Tibial nerve (tissue), 4 donors: ENCODE data around the gene TRPV2. TPM values are rescaled to one million over a fixed set of nuclear protein-coding genes. Genes with fewer than 3 reads are reported as not detected.
"Not testable (repeated sequence)": the region's sequence is repeated elsewhere in the genome, so short reads cannot be mapped to it uniquely, and the experiment has no call there.

Source experiments
- DNase-seq, 2 donors: peaks; one replicate each; pipeline ENCODE4 v3.0.0-alpha.2; 2019; ENCODE audit warnings: low spot score in 2 of 2
- H3K27ac ChIP-seq, 4 donors: fragments of 200-600 bp; sonication (generic) in 3 of 4; one replicate each; pipeline ENCODE4 v1.5.1; 2017 to 2019; ENCODE audit warnings: mild to moderate bottlenecking in 1 of 4
- H3K27me3 ChIP-seq, 2 donors: fragments of 200-600 bp; sonication (generic) in 1 of 2; one replicate each; pipeline versions ENCODE4 v1.5.1 to v1.6.0; 2017 to 2019
- H3K36me3 ChIP-seq, 3 donors: fragments of 200-600 bp; sonication (generic); one replicate each; pipeline ENCODE4 v1.5.1; 2018 to 2019
- H3K4me1 ChIP-seq, 4 donors: fragments of 200-600 bp; sonication (generic) in 3 of 4; one replicate each; pipeline ENCODE4 v1.5.1; 2017 to 2019
- H3K4me3 ChIP-seq, 4 donors: fragments of 200-600 bp; sonication (generic) in 3 of 4; one replicate each; pipeline ENCODE4 v1.5.1; 2017 to 2019; ENCODE audit warnings: mild to moderate bottlenecking in 1 of 4, moderate library complexity in 1 of 4
- H3K9me3 ChIP-seq, 4 donors: fragments of 200-600 bp; sonication (generic) in 3 of 4; one replicate each; pipeline ENCODE4 v1.5.1; 2017 to 2019
- CTCF ChIP-seq, 5 experiments: fragments of 200-600 bp in 3 of 5; fragments of 450-650 bp in 2 of 5; sonication (generic) in 3 of 5; IDR thresholded peaks; one replicate each; pipeline ENCODE4 v1.5.1; 2016 to 2019; ENCODE audit warnings: antibody characterized with exemption in 5 of 5, mild to moderate bottlenecking in 3 of 5, moderate library complexity in 2 of 5
- EP300 ChIP-seq, 2 donors: sonication (generic); formaldehyde crosslinking; IDR thresholded peaks; one replicate each; pipeline ENCODE4 v1.6.1; 2017; ENCODE audit warnings: antibody characterized with exemption in 2 of 2, mild to moderate bottlenecking in 1 of 2
- POLR2A ChIP-seq, 2 donors: fragments of 450-650 bp; IDR thresholded peaks; one replicate each; pipeline ENCODE4 v1.6.1; 2017; ENCODE audit warnings: antibody characterized with exemption in 2 of 2, mild to moderate bottlenecking in 2 of 2, moderate library complexity in 2 of 2
- WGBS, 2 donors: methylation state at CpG; one replicate each; pipeline ENCODE4 v1.1.5; 2018; 5-methylcytosine and 5-hydroxymethylcytosine counted together
- total RNA-seq, 4 donors: library from RNA; depleted of rRNA; stranded (reverse); fragments of >200 nt; gene quantifications; one replicate each; pipeline ENCODE4 v1.1.0, GENCODE V29; 2016

Gene TRPV2
- total RNA-seq, 4 donors from 2014 or later: 10.5 to 19.9 (median 16.9) TPM

- Histone ChIP-seq H3K36me3 (no peaks in the 10 kb centered on the region), H3K4me1 (no peaks in the 10 kb centered on the region), H3K4me3 (no peak overlapping the region), H3K9me3 (no peaks in the 10 kb centered on the region), H3K27me3 (no peaks in the 10 kb centered on the region), H3K27ac (no peak overlapping the region)
- no peak for DNase-seq
- TF ChIP-seq CTCF (IDR thresholded peaks at IDR 0.05): no peak
- TF ChIP-seq POLR2A (IDR thresholded peaks at IDR 0.05): no peak
- TF ChIP-seq EP300 (IDR thresholded peaks at IDR 0.05): no peak
- WGBS, 2 donors: 63 to 64% methylated on average over 9 of the region's 9 CpGs
Measured at GRCh38 chr17:16398270-16399267, 16.8 kb upstream of the TRPV2 start.

GRCh38 chr17:16403847-16404246, 11.5 kb upstream of the TRPV2 start:
- H3K36me3 ChIP-seq, H3K4me3 ChIP-seq, DNase-seq, H3K27ac ChIP-seq, H3K9me3 ChIP-seq: not testable (repeated sequence)
- peaks cover 0 to 26% (median 9%) of the 10 kb centered on the region in 4 donors for H3K4me1 ChIP-seq
- WGBS, 2 donors: 90 to 92% methylated on average over 9 of the region's 9 CpGs
- H3K27me3 ChIP-seq: peaks cover 0 to 13% of the 10 kb centered on the region in 2 donors

GRCh38 chr17:16406742-16407674, 8.4 kb upstream of the TRPV2 start:
- peak overlapping the region in 2 of 4 donors; percentile 55 to 80 for H3K27ac ChIP-seq
- 8 to 9% methylated on average over 64 to 67 of the region's 67 CpGs for WGBS, 2 donors
- no peak for DNase-seq
- H3K27me3 ChIP-seq: peaks cover 0 to 13% of the 10 kb centered on the region in 2 donors
- H3K9me3 ChIP-seq: no peaks in the 10 kb centered on the region
- H3K4me1 ChIP-seq: peaks cover 0 to 26% (median 9%) of the 10 kb centered on the region in 4 donors
- H3K36me3 ChIP-seq: no peaks in the 10 kb centered on the region
- TF ChIP-seq CTCF (IDR thresholded peaks at IDR 0.05) (no peak), POLR2A (IDR thresholded peaks at IDR 0.05) (no peak), EP300 (IDR thresholded peaks at IDR 0.05) (no peak)
- peak overlapping the region; percentile 34 to 53 (median 41) for H3K4me3 ChIP-seq

- TF ChIP-seq EP300 (IDR thresholded peaks at IDR 0.05) (no peak), CTCF (IDR thresholded peaks at IDR 0.05) (no peak), POLR2A (IDR thresholded peaks at IDR 0.05) (no peak)
- 12 to 20% methylated on average over 14 of the region's 14 CpGs for WGBS, 2 donors
- peak; percentile 65 to 82 for DNase-seq
- peak overlapping the region in 1 of 4 donors; percentile 53 for H3K4me3 ChIP-seq
- H3K27me3 ChIP-seq: peaks cover 0 to 13% of the 10 kb centered on the region in 2 donors
- H3K36me3 ChIP-seq: no peaks in the 10 kb centered on the region
- peaks cover 0 to 26% (median 9%) of the 10 kb centered on the region in 4 donors for H3K4me1 ChIP-seq
- H3K27ac ChIP-seq: peak overlapping the region in 3 of 4 donors; percentile 45 to 80 (median 78)
- H3K9me3 ChIP-seq: no peaks in the 10 kb centered on the region
Measured at GRCh38 chr17:16407911-16408588, 7.3 kb upstream of the TRPV2 start.

GRCh38 chr17:16417399-16417798, 2.0 kb downstream of the TRPV2 start:
- H3K4me1 ChIP-seq: peaks cover 0 to 22% (median 10%) of the 10 kb centered on the region in 4 donors
- DNase-seq: no peak
- peak overlapping the region in 3 of 4 donors; percentile 17 to 83 (median 80) for H3K27ac ChIP-seq
- H3K4me3 ChIP-seq: no peak overlapping the region
- no peaks in the 10 kb centered on the region for H3K36me3 ChIP-seq
- peaks cover 0 to 9% of the 10 kb centered on the region in 2 donors for H3K27me3 ChIP-seq
- no peaks in the 10 kb centered on the region for H3K9me3 ChIP-seq
- no peak for TF ChIP-seq EP300 (IDR thresholded peaks at IDR 0.05)
- TF ChIP-seq CTCF (IDR thresholded peaks at IDR 0.05): no peak
- no peak for TF ChIP-seq POLR2A (IDR thresholded peaks at IDR 0.05)
- WGBS, 2 donors: 88 to 92% methylated on average over 7 of the region's 7 CpGs
